Smooth muscle cell (in vitro differentiated cells): ENCODE measurements around the gene ESYT2. TPM values are rescaled to one million over a fixed set of nuclear protein-coding genes. Genes with fewer than 3 reads are reported as not detected.
A peak's percentile ranks its signal among the peaks of the same experiment; 100 is the strongest.

Source experiments
- DNase-seq: peaks from one replicate; lab custom pipeline; 2025; ENCODE audit not compliant: unreplicated experiment; lab: John Stamatoyannopoulos, UW
- H2AFZ ChIP-seq: fragments of 200-600 bp; sonication (generic); 2 replicates; pipeline ENCODE4 v1.6.0; 2016; ENCODE audit warnings: antibody characterized with exemption, low read depth, mild to moderate bottlenecking
- H3F3A ChIP-seq: fragments of 200-600 bp; sonication (generic); 2 replicates; pipeline ENCODE4 v1.6.0; 2017; ENCODE audit warnings: antibody characterized with exemption, low read depth
- H3K27ac ChIP-seq: fragments of 200-600 bp; sonication (generic); 2 replicates; pipeline ENCODE4 v1.5.1; 2016; ENCODE audit warnings: low read depth, mild to moderate bottlenecking
- H3K27me3 ChIP-seq: fragments of 200-600 bp; sonication (generic); 2 replicates; pipeline ENCODE4 v1.6.1; 2016; ENCODE audit warnings: low read depth, mild to moderate bottlenecking
- H3K36me3 ChIP-seq: fragments of 200-600 bp; sonication (generic); 2 replicates; pipeline ENCODE4 v1.5.1; 2016; ENCODE audit warnings: low read depth
- H3K4me1 ChIP-seq: fragments of 200-600 bp; sonication (generic); 2 replicates; pipeline ENCODE4 v1.5.1; 2016; ENCODE audit warnings: low read depth
- H3K4me2 ChIP-seq: fragments of 200-600 bp; sonication (generic); 2 replicates; pipeline ENCODE4 v1.6.0; 2016; ENCODE audit warnings: mild to moderate bottlenecking
- H3K4me3 ChIP-seq: fragments of 200-600 bp; sonication (generic); 2 replicates; pipeline ENCODE4 v1.5.1; 2016; ENCODE audit warnings: mild to moderate bottlenecking
- H3K79me2 ChIP-seq: fragments of 200-600 bp; sonication (generic); 2 replicates; pipeline ENCODE4 v1.6.0; 2016; ENCODE audit warnings: low read depth, mild to moderate bottlenecking
- H3K9ac ChIP-seq: fragments of 200-600 bp; sonication (generic); 2 replicates; pipeline ENCODE4 v1.6.0; 2016; ENCODE audit warnings: low read depth
- H3K9me3 ChIP-seq: fragments of 200-600 bp; sonication (generic); replicated peaks from 2 replicates; pipeline ENCODE4 v1.5.1; 2016; ENCODE audit warnings: low read depth
- H4K20me1 ChIP-seq: fragments of 200-600 bp; sonication (generic); 2 replicates; pipeline ENCODE4 v1.6.0; 2016; ENCODE audit warnings: low read depth
- CTCF ChIP-seq: fragments of 200-600 bp; sonication (generic); IDR thresholded peaks from 2 replicates; pipeline ENCODE4 v1.5.1; 2017; ENCODE audit warnings: borderline replicate concordance, mild to moderate bottlenecking, antibody characterized with exemption; ENCODE audit not compliant: insufficient read depth, poor library complexity, severe bottlenecking
- WGBS: methylation state at CpG from one replicate; pipeline ENCODE4 v1.1.7; 2016; ENCODE audit warnings: low lambda C conversion rate; 5-methylcytosine and 5-hydroxymethylcytosine counted together
- polyA plus RNA-seq: library from polyadenylated mRNA; unstranded; fragments of >200 nt; fragmentation: Nextera tagmentation; extraction: Ambion mirVana; gene quantifications from 2 replicates; pipeline ENCODE4 v1.2.1, GENCODE V29; 2016
- total RNA-seq: library from RNA; depleted of rRNA; stranded (reverse); fragments of >200 nt; gene quantifications from 2 replicates; pipeline ENCODE4 v1.2.3, GENCODE V29; 2014

Gene ESYT2
- total and polyA plus RNA-seq, 2 experiments from 2014 or later: 27.9 to 69.4 TPM

GRCh38 chr7:158804335-158804734 is 25.0 kb downstream of the ESYT2 start:
- no peaks in the 10 kb centered on the region for H3K4me1 ChIP-seq
- no peak overlapping the region for H3K4me3 ChIP-seq
- peaks cover 70% of the 10 kb centered on the region for H4K20me1 ChIP-seq
- H3K79me2 ChIP-seq: peaks cover 87% of the 10 kb centered on the region
- H3K36me3 ChIP-seq: no peaks in the 10 kb centered on the region
- no peaks in the 10 kb centered on the region for H3K27me3 ChIP-seq
- no peaks in the 10 kb centered on the region for H3F3A ChIP-seq
- no peak for TF ChIP-seq CTCF
- no peak overlapping the region for H3K4me2 ChIP-seq
- no peak for DNase-seq
- 98% methylated on average over 22 of the region's 22 CpGs for WGBS
- no peak overlapping the region for H2AFZ ChIP-seq
- no peaks in the 10 kb centered on the region for H3K9me3 ChIP-seq
- H3K9ac ChIP-seq: no peak overlapping the region
- H3K27ac ChIP-seq: no peak overlapping the region

GRCh38 chr7:158803367-158803969 is 25.8 kb downstream of the ESYT2 start:
- Histone ChIP-seq H3K36me3 (no peaks in the 10 kb centered on the region), H3K4me1 (no peaks in the 10 kb centered on the region), H3K4me2 (peak overlapping the region; percentile 39), H3F3A (no peaks in the 10 kb centered on the region), H3K79me2 (peaks cover 87% of the 10 kb centered on the region), H3K4me3 (no peak overlapping the region), H3K9me3 (no peaks in the 10 kb centered on the region), H3K27ac (peak overlapping the region; percentile 67), H3K27me3 (no peaks in the 10 kb centered on the region), H4K20me1 (peaks cover 73% of the 10 kb centered on the region), H2AFZ (no peak overlapping the region), H3K9ac (no peak overlapping the region)
- 82% methylated on average over 14 of the region's 35 CpGs for WGBS
- no peak for TF ChIP-seq CTCF
- DNase-seq: no peak

DNA sequence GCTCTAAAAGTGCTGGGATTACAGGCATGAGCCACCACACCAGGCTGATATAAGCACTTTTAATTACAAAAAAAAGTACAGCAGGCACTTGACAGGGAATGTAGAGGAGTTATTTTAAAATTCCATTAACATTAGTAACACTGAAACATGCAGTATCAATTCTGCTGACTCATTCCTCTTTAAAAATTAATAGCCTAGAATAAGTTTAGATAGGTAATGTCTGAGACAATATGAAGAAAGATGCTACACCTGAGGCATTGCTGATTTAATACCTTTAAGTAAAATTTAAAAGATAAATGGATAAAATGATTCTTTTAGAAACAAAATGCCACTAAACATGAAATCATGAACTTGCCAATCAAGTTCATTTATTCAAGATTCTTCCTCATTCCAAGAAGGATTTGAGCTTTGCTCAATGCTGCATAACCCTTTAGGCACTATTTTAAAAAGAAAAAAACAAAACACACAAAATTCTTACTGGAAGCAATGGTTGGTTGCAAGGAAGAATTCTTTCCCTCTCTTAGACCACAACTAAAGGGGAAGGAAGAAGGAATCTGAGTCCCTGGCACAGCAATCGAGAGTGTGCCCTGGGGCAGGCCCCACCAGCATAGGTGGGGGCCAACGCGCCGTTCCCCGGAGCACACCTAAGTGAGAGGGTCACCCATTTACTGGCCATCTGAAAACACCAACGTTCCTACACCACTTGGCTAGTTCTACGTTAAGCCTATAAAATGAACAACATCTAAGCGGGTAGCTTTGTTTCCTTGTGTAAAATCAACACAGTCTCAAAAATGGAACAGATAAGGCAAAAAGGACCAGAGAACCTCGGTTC is 26.6 kb downstream of the ESYT2 start:
- peaks cover 85% of the 10 kb centered on the region for H3K79me2 ChIP-seq
- H3K27me3 ChIP-seq: no peaks in the 10 kb centered on the region
- no peak overlapping the region for H2AFZ ChIP-seq
- H3K36me3 ChIP-seq: no peaks in the 10 kb centered on the region
- peak overlapping the region; percentile 67 for H3K27ac ChIP-seq
- no peak overlapping the region for H3K9ac ChIP-seq
- no peak for DNase-seq
- no peaks in the 10 kb centered on the region for H3F3A ChIP-seq
- TF ChIP-seq CTCF: no peak
- H3K4me2 ChIP-seq: peak overlapping the region; percentile 39
- H4K20me1 ChIP-seq: peaks cover 70% of the 10 kb centered on the region
- no peak overlapping the region for H3K4me3 ChIP-seq
- no peaks in the 10 kb centered on the region for H3K4me1 ChIP-seq
- 51% methylated on average over 9 of the region's 9 CpGs for WGBS
- no peaks in the 10 kb centered on the region for H3K9me3 ChIP-seq
